ENCODE data around the gene EHD4.

- no peak for TF ChIP-seq CTCF (optimal IDR thresholded peaks at IDR 0.05 in 1 of 3, IDR thresholded peaks at IDR 0.05 in 1 of 3, conservative IDR thresholded peaks at IDR 0.05 in 1 of 3; ENCODE audit: extremely low read depth in 1 of 3, insufficient read depth in 2 of 3, low read length in 3 of 3)
- TF ChIP-seq EZH2 (IDR thresholded peaks at IDR 0.05; ENCODE audit: low read length) = no peak
Observed at GRCh38 chr15:41923401-41923997, 48.9 kb downstream of the EHD4 start.
